H1 (cell line): ENCODE measurements around the gene CSRP1. TPM values are rescaled to one million over a fixed set of nuclear protein-coding genes. Genes with fewer than 3 reads are reported as not detected.

Source experiments
- CTCF ChIA-PET: fragments of 300-600 bp; sonication (Branson Sonifier 250); formaldehyde crosslinking; loops from one replicate; lab custom pipeline; 2021; ENCODE audit not compliant: partially characterized antibody; lab: Charles Lee
- POLR2A ChIA-PET: fragments of 300-600 bp; sonication (Branson Sonifier 250); formaldehyde crosslinking; loops from one replicate; lab custom pipeline; 2021; ENCODE audit warnings: inconsistent platforms; ENCODE audit not compliant: partially characterized antibody; lab: Charles Lee
- DNase-seq, 2 experiments: peaks; one replicate each; pipeline versions ENCODE4 v3.0.0 to v3.0.0-alpha.2; 2010 to 2022; ENCODE audit warnings: low spot score in 2 of 2, low read depth in 1 of 2, mixed read lengths in 1 of 2
- FAIRE-seq: peaks from 2 replicates; lab custom pipeline; 2011; peaks lifted over from hg19 to GRCh38; lab: Jason Lieb, UNC
- H2AFZ ChIP-seq: 2 replicates; pipeline ENCODE4 v1.8.1; 2012; ENCODE audit warnings: low read length, inconsistent platforms
- H2AK5ac ChIP-seq: 2 replicates; pipeline ENCODE4 v1.6.1; 2013; ENCODE audit warnings: low read depth, low read length
- H2BK120ac ChIP-seq: replicated peaks from 2 replicates; pipeline ENCODE3; 2013; ENCODE audit warnings: low read depth, low read length, inconsistent platforms
- H2BK12ac ChIP-seq: 2 replicates; pipeline ENCODE4 v1.6.1; 2013; ENCODE audit warnings: low read depth, low read length
- H2BK15ac ChIP-seq: 2 replicates; pipeline ENCODE4 v1.6.1; 2013; ENCODE audit warnings: low read length
- H2BK20ac ChIP-seq: 2 replicates; pipeline ENCODE4 v1.6.1; 2013; ENCODE audit warnings: low read length
- H2BK5ac ChIP-seq: 2 replicates; pipeline ENCODE4 v1.6.1; 2013; ENCODE audit warnings: low read depth, low read length
- H3K14ac ChIP-seq: 2 replicates; pipeline ENCODE4 v1.6.1; 2013; ENCODE audit warnings: inconsistent platforms; ENCODE audit not compliant: insufficient read length
- H3K18ac ChIP-seq: 2 replicates; pipeline ENCODE4 v1.6.1; 2013; ENCODE audit warnings: low read length; ENCODE audit errors: extremely low read depth
- H3K23ac ChIP-seq: 2 replicates; pipeline ENCODE4 v1.6.1; 2013; ENCODE audit warnings: inconsistent platforms; ENCODE audit not compliant: insufficient read length
- H3K23me2 ChIP-seq: 2 replicates; pipeline ENCODE4 v1.6.1; 2013; ENCODE audit warnings: low read depth, low read length
- H3K27ac ChIP-seq: 2 replicates; pipeline ENCODE4 v1.6.1; 2011; ENCODE audit warnings: low read depth, low read length, inconsistent platforms
- H3K27me3 ChIP-seq, 4 experiments: replicated peaks in 1 of 4; 1 replicate in 1 of 4; 2 replicates in 3 of 4; pipeline versions ENCODE4 v1.6.1 to v1.8.1; 2011 to 2013; ENCODE audit warnings: low read length in 3 of 4, mild to moderate bottlenecking in 3 of 4, inconsistent platforms in 2 of 4, mixed read lengths in 2 of 4, moderate library complexity in 1 of 4; ENCODE audit not compliant: control insufficient read depth in 3 of 4, insufficient read depth in 3 of 4; ENCODE audit errors: extremely low read depth in 1 of 4
- H3K36me3 ChIP-seq, 4 experiments: 2 replicates each; pipeline versions ENCODE4 v1.6.1 to v1.8.1; 2011 to 2013; ENCODE audit warnings: mild to moderate bottlenecking in 4 of 4, low read length in 3 of 4, moderate library complexity in 2 of 4, control low read depth in 1 of 4, inconsistent platforms in 1 of 4; ENCODE audit not compliant: insufficient read depth in 4 of 4, control insufficient read depth in 2 of 4
- H3K4ac ChIP-seq: replicated peaks from 2 replicates; pipeline ENCODE3; 2013; ENCODE audit warnings: low read length, low read depth, mixed read lengths, inconsistent platforms; ENCODE audit not compliant: insufficient read length
- H3K4me1 ChIP-seq, 4 experiments: replicated peaks in 1 of 4; 1 replicate in 1 of 4; 2 replicates in 3 of 4; pipeline versions ENCODE4 v1.6.1 to v1.8.1; 2011 to 2013; ENCODE audit warnings: low read length in 3 of 4, inconsistent platforms in 2 of 4, mixed read lengths in 1 of 4; ENCODE audit not compliant: insufficient read depth in 4 of 4, control insufficient read depth in 3 of 4
- H3K4me2 ChIP-seq, 2 experiments: 2 replicates each; pipeline versions ENCODE4 v1.6.1 to v1.8.1; 2011 to 2013; ENCODE audit warnings: low read depth in 2 of 2, low read length in 2 of 2, control low read depth in 1 of 2, inconsistent platforms in 1 of 2, mild to moderate bottlenecking in 1 of 2; ENCODE audit not compliant: insufficient read depth in 1 of 2
- H3K4me3 ChIP-seq, 4 experiments: fragments of 200-600, 300-600 bp in 1 of 4; sonication (generic), shearing (Covaris generic), sonication (Bioruptor Twin) in 1 of 4; 2 replicates each; pipeline versions ENCODE4 v1.5.1 to v1.8.1; 2011 to 2016; ENCODE audit warnings: low read length in 4 of 4, low read depth in 3 of 4, control low read depth in 2 of 4, inconsistent platforms in 2 of 4, mild to moderate bottlenecking in 2 of 4, mixed read lengths in 1 of 4, moderate library complexity in 1 of 4; ENCODE audit not compliant: insufficient read depth in 2 of 4; ENCODE audit errors: extremely low read depth in 1 of 4
- H3K56ac ChIP-seq: replicated peaks from 2 replicates; pipeline ENCODE3; 2013; ENCODE audit warnings: low read depth, mild to moderate bottlenecking, mixed read lengths, low read length, inconsistent platforms; ENCODE audit not compliant: insufficient read length
- H3K79me1 ChIP-seq: 2 replicates; pipeline ENCODE4 v1.6.1; 2013; ENCODE audit warnings: low read depth, low read length, control low read depth
- H3K79me2 ChIP-seq, 2 experiments: 2 replicates each; pipeline versions ENCODE4 v1.6.1 to v1.8.1; 2012 to 2013; ENCODE audit warnings: low read length in 2 of 2, mild to moderate bottlenecking in 2 of 2, inconsistent platforms in 1 of 2; ENCODE audit not compliant: insufficient read depth in 2 of 2, control insufficient read depth in 1 of 2
- H3K9ac ChIP-seq, 4 experiments: replicated peaks in 1 of 4; 1 replicate in 1 of 4; 2 replicates in 3 of 4; pipeline versions ENCODE4 v1.6.1 to v1.8.1; 2011 to 2013; ENCODE audit warnings: low read depth in 3 of 4, low read length in 3 of 4, control low read depth in 2 of 4, mild to moderate bottlenecking in 2 of 4, moderate library complexity in 2 of 4, inconsistent platforms in 1 of 4; ENCODE audit errors: extremely low read depth in 1 of 4
- H3K9me3 ChIP-seq, 2 experiments: 2 replicates each; pipeline versions ENCODE4 v1.6.1 to v1.8.1; 2012 to 2013; ENCODE audit warnings: mild to moderate bottlenecking in 2 of 2, moderate library complexity in 2 of 2, control low read depth in 1 of 2, inconsistent platforms in 1 of 2, low read depth in 1 of 2, low read length in 1 of 2, mixed read lengths in 1 of 2; ENCODE audit not compliant: insufficient read depth in 2 of 2
- H4K20me1 ChIP-seq, 2 experiments: replicated peaks in 1 of 2; 2 replicates each; pipeline versions ENCODE3 to v1.8.1; 2011 to 2013; ENCODE audit warnings: inconsistent platforms in 2 of 2, low read length in 2 of 2, mild to moderate bottlenecking in 1 of 2; ENCODE audit not compliant: insufficient read depth in 2 of 2, control insufficient read depth in 1 of 2
- H4K5ac ChIP-seq: 2 replicates; pipeline ENCODE4 v1.6.1; 2013; ENCODE audit warnings: low read length, low read depth, mixed read lengths, inconsistent platforms; ENCODE audit not compliant: insufficient read length
- H4K8ac ChIP-seq: 2 replicates; pipeline ENCODE4 v1.8.0; 2013; ENCODE audit warnings: mild to moderate bottlenecking, moderate library complexity, low read length, inconsistent platforms; ENCODE audit not compliant: insufficient read depth; ENCODE audit errors: extremely low read depth
- H4K91ac ChIP-seq: replicated peaks from 2 replicates; pipeline ENCODE3; 2013; ENCODE audit warnings: low read length, mixed read lengths, inconsistent platforms; ENCODE audit not compliant: insufficient read length
- CHD1 ChIP-seq: IDR thresholded peaks from 2 replicates; pipeline ENCODE4 v1.6.1; 2012; ENCODE audit warnings: low read depth, low read length, improper control_type of control experiment
- E2F6 ChIP-seq: IDR thresholded peaks from 2 replicates; pipeline ENCODE4 v1.6.1; 2012; ENCODE audit warnings: inconsistent platforms
- EP300 ChIP-seq, 2 experiments: IDR thresholded peaks; 1 replicate in 1 of 2; 2 replicates in 1 of 2; pipeline ENCODE4 v1.6.1; 2011 to 2012; ENCODE audit warnings: low read depth in 2 of 2, low read length in 2 of 2, mild to moderate bottlenecking in 2 of 2, borderline replicate concordance in 1 of 2, inconsistent platforms in 1 of 2, moderate library complexity in 1 of 2
- GABPA ChIP-seq: IDR thresholded peaks from 2 replicates; pipeline ENCODE4 v1.6.1; 2011; ENCODE audit warnings: mild to moderate bottlenecking, low read length, moderate library complexity, borderline replicate concordance; ENCODE audit not compliant: insufficient read depth
- HDAC6 ChIP-seq: IDR thresholded peaks from one replicate; pipeline ENCODE4 v1.7.1; 2012; ENCODE audit warnings: low read depth, mild to moderate bottlenecking, inconsistent platforms, low read length, moderate library complexity
- NANOG ChIP-seq: IDR thresholded peaks from 2 replicates; pipeline ENCODE4 v1.6.1; 2011; ENCODE audit warnings: low read length, low read depth, mild to moderate bottlenecking, inconsistent platforms; ENCODE audit not compliant: insufficient read depth, poor library complexity, severe bottlenecking
- RAD21 ChIP-seq, 2 experiments: IDR thresholded peaks in 1 of 2; conservative IDR thresholded peaks in 1 of 2; 2 replicates each; pipeline ENCODE4 v1.6.1; 2011; ENCODE audit warnings: low read depth in 2 of 2, low read length in 2 of 2, improper control_type of control experiment in 1 of 2, inconsistent platforms in 1 of 2, mild to moderate bottlenecking in 1 of 2, moderate library complexity in 1 of 2
- SIN3A ChIP-seq, 2 experiments: IDR thresholded peaks in 1 of 2; conservative IDR thresholded peaks in 1 of 2; 2 replicates each; pipeline ENCODE4 v1.6.1; 2011 to 2012; ENCODE audit warnings: low read length in 2 of 2, improper control_type of control experiment in 1 of 2, low read depth in 1 of 2, mild to moderate bottlenecking in 1 of 2
- SP1 ChIP-seq: IDR thresholded peaks from 2 replicates; pipeline ENCODE4 v1.6.1; 2011; ENCODE audit warnings: low read depth, low read length
- SRF ChIP-seq: IDR thresholded peaks from 2 replicates; pipeline ENCODE4 v1.6.1; 2011; ENCODE audit warnings: mild to moderate bottlenecking, low read depth, low read length, moderate library complexity
- SUZ12 ChIP-seq: fragments of 200-600 bp; sonication (generic); IDR thresholded peaks from 2 replicates; pipeline ENCODE4 v1.6.1; 2012; ENCODE audit warnings: mild to moderate bottlenecking, inconsistent platforms, low read length, moderate library complexity, mixed read lengths
- TAF1 ChIP-seq: IDR thresholded peaks from 2 replicates; pipeline ENCODE4 v1.6.1; 2011; ENCODE audit warnings: mild to moderate bottlenecking, low read depth, low read length
- WGBS, 2 experiments: shearing (Covaris generic) in 1 of 2; methylation state at CpG; one replicate each; pipeline versions ENCODE4 v1.1.6 to v1.1.7; 2013 to 2015; ENCODE audit warnings: low lambda C conversion rate in 2 of 2, mixed read lengths in 2 of 2, inconsistent platforms in 1 of 2, low coverage in 1 of 2, missing lambda C conversion rate in 1 of 2; ENCODE audit not compliant: insufficient replicate concordance in 2 of 2, insufficient coverage in 1 of 2, insufficient read length in 1 of 2; ENCODE audit errors: extremely low coverage in 1 of 2, missing lambda C conversion rate in 1 of 2; 5-methylcytosine and 5-hydroxymethylcytosine counted together
- polyA plus RNA-seq, 7 experiments: library from polyadenylated mRNA; depleted of rRNA in 3 of 7; stranded (reverse) in 5 of 7; unstranded in 2 of 7; fragments of >200 nt in 5 of 7; fragments of 200-250 nt in 2 of 7; gene quantifications; 1 replicate in 5 of 7; 2 replicates in 1 of 7; 4 replicates in 1 of 7; pipeline versions ENCODE4 v1.2.1 to v1.2.3, GENCODE V29; 2011 to 2013; ENCODE audit warnings: missing spikeins in 2 of 7, mixed read lengths in 2 of 7
- total RNA-seq: library from RNA; stranded (reverse); fragmentation: NEBNext Ultra II Directional; extraction: Animal tissue kit (Norgen Biotek cat#: 25700); gene quantifications from 2 replicates; pipeline ENCODE4 v1.2.1, GENCODE V29; 2021

Gene CSRP1
- total and polyA plus RNA-seq, 2 of the 8 experiments (the other 6 are each of a cell fraction or from before 2014, with no cell fraction given): 14.2 to 22.3 TPM

GRCh38 chr1:201554190-201554600, 47.3 kb upstream of the CSRP1 start:
- H3K4me2 ChIP-seq: no peak overlapping the region
- no peaks in the 10 kb centered on the region for H3K79me1 ChIP-seq
- CTCF ChIA-PET: interaction anchor here (1.1 to 22.6 kb wide), 7 partner anchors 9 to 239 kb away, joined by 3 to 499 read pairs (median 6); no protein-coding TSS in a partner anchor
- H3K27ac ChIP-seq: no peak overlapping the region
- no peaks in the 10 kb centered on the region for H3K23me2 ChIP-seq
- no peak overlapping the region for H3K14ac ChIP-seq
- no peaks in the 10 kb centered on the region for H3K79me2 ChIP-seq
- no peak overlapping the region for H4K8ac ChIP-seq
- no peaks in the 10 kb centered on the region for H3K9me3 ChIP-seq
- no peak overlapping the region for H2BK5ac ChIP-seq
- no peak overlapping the region for H2BK15ac ChIP-seq
- H4K5ac ChIP-seq: no peak overlapping the region
- H3K56ac ChIP-seq: no peak overlapping the region
- 82% methylated on average over 10 of the region's 10 CpGs; no CpG with 5 or more reads in 1 of the 2 experiments for WGBS, 2 experiments
- H2BK12ac ChIP-seq: no peak overlapping the region
- no peak overlapping the region for H2BK20ac ChIP-seq
- H2AK5ac ChIP-seq: no peak overlapping the region
- H2BK120ac ChIP-seq: no peak overlapping the region
- no peak overlapping the region for H3K4ac ChIP-seq
- H4K20me1 ChIP-seq: no peaks in the 10 kb centered on the region
- H3K36me3 ChIP-seq: no peaks in the 10 kb centered on the region
- POLR2A ChIA-PET: no interaction called here
- FAIRE-seq: no peak
- no peak overlapping the region for H2AFZ ChIP-seq
- H3K18ac ChIP-seq: no peak overlapping the region
- DNase-seq: no peak
- H3K9ac ChIP-seq: no peak overlapping the region
- H3K27me3 ChIP-seq: no peaks in the 10 kb centered on the region
- H3K23ac ChIP-seq: no peak overlapping the region
- peaks cover 0 to 6% (median 2%) of the 10 kb centered on the region in 4 experiments; a peak in 3 of 7 replicates for H3K4me1 ChIP-seq
- H3K4me3 ChIP-seq: no peak overlapping the region
- no peak overlapping the region for H4K91ac ChIP-seq
- TF ChIP-seq E2F6: no peak
- TF ChIP-seq CHD1: no peak
- TF ChIP-seq TAF1: no peak
- no peak for TF ChIP-seq SRF
- no peak for TF ChIP-seq SUZ12
- no peak for TF ChIP-seq SIN3A (conservative IDR thresholded peaks at IDR 0.05 in 1 of 2, IDR thresholded peaks at IDR 0.05 in 1 of 2; ENCODE audit: low read depth in 1 of 2, low read length in 2 of 2)
- no peak for TF ChIP-seq GABPA
- TF ChIP-seq NANOG: no peak
- TF ChIP-seq SP1: no peak
- TF ChIP-seq RAD21 (IDR thresholded peaks at IDR 0.05 in 1 of 2, conservative IDR thresholded peaks at IDR 0.05 in 1 of 2; ENCODE audit: low read depth in 2 of 2, low read length in 2 of 2): no peak
- TF ChIP-seq HDAC6: no peak
- TF ChIP-seq EP300 (IDR thresholded peaks at IDR 0.05; ENCODE audit: borderline replicate concordance in 1 of 2, low read depth in 2 of 2, low read length in 2 of 2): no peak
